ENCODE measurements around the gene DUSP28. TPM values are rescaled to one million over a fixed set of nuclear protein-coding genes. Genes with fewer than 3 reads are reported as not detected.

Gene DUSP28
- total RNA-seq, 1 donor from 2014 or later = 8.9 TPM

DNA sequence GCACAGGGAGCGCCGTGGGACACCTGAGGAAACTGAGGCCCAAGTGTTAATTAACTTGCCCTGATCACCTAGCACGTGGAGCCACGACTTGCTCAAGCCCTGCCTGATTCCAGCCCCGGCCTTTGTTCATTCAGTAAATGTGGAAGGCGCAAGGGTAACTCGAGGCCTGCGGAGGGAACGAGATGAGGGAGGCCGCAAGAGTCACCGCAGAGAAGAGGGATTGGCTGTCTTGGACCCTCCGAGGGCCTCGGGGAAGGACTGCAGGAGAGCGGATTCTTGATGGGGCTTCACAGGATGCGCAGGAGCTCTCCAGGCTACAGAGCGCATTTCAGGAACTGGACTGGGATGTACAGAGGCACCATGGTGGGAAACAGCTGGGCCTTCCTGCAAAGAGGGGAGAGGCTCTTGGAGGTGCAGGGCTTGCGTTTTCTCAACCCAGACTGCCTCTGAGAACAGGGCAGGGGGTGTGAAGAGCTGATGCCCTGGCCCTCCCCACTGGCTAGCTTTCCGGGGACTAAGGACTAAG lies 1.9 kb upstream of the DUSP28 start:
- TF ChIP-seq, protein P1, sequence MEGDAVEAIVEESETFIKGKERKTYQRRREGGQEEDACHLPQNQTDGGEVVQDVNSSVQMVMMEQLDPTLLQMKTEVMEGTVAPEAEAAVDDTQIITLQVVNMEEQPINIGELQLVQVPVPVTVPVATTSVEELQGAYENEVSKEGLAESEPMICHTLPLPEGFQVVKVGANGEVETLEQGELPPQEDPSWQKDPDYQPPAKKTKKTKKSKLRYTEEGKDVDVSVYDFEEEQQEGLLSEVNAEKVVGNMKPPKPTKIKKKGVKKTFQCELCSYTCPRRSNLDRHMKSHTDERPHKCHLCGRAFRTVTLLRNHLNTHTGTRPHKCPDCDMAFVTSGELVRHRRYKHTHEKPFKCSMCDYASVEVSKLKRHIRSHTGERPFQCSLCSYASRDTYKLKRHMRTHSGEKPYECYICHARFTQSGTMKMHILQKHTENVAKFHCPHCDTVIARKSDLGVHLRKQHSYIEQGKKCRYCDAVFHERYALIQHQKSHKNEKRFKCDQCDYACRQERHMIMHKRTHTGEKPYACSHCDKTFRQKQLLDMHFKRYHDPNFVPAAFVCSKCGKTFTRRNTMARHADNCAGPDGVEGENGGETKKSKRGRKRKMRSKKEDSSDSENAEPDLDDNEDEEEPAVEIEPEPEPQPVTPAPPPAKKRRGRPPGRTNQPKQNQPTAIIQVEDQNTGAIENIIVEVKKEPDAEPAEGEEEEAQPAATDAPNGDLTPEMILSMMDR (IDR thresholded peaks at IDR 0.05) = no peak
- H3K4me1 Mint-ChIP-seq = peaks cover 30% of the 10 kb centered on the region

DNA sequence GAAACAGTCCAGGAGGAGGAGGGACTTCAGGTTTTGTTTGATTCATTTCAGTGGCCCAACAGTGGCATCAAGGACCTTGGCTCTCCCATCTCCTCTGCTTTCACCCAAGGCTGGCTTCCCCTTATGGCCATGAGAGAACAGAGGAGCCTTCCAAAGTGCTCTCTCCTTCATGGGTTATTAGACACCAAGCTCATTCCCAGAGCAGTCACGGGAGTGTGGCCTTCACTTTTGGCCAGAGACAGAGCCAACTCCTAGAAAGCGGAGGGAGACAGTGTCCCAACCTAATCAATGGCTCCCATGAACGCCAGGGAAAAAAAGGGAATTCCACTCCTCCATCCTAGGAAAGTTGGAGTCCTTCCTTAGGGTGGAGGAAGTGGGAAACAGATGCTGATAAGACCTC lies 871 bp upstream of the DUSP28 start:
- peaks cover 11% of the 10 kb centered on the region for H3K79me2 ChIP-seq (ENCODE audit: low read depth)
- no peak overlapping the region for H3K4me3 ChIP-seq
- no peak for TF ChIP-seq EZH2 (IDR thresholded peaks at IDR 0.05)
- no peak for TF ChIP-seq EZH2phosphoT487 (IDR thresholded peaks at IDR 0.05)
- TF ChIP-seq, protein P1 (IDR thresholded peaks at IDR 0.05) = no peak
- H3K9me3 ChIP-seq (ENCODE audit: low read depth) = no peaks in the 10 kb centered on the region
- H2AFZ ChIP-seq (replicated peaks) = no peak overlapping the region
- H3K27me3 Mint-ChIP-seq (ENCODE audit: insufficient read depth, low read depth) = no peaks in the 10 kb centered on the region
- DNase-seq (ENCODE audit: low spot score) = no peak
- no peak overlapping the region for H3K4me2 ChIP-seq
- H4K20me1 ChIP-seq (ENCODE audit: low read depth) = peaks cover 30% of the 10 kb centered on the region
- H3K9me3 Mint-ChIP-seq = no peaks in the 10 kb centered on the region
- peaks cover 34% of the 10 kb centered on the region for H3K27me3 ChIP-seq
- H3K9ac ChIP-seq = no peak overlapping the region
- H3K4me3 Mint-ChIP-seq = peak overlapping the region; percentile 86
- peaks cover 2% of the 10 kb centered on the region for H3K36me3 Mint-ChIP-seq
- peaks cover 3% of the 10 kb centered on the region for H3K4me1 ChIP-seq
- H3K27ac ChIP-seq = no peak overlapping the region
- H3K27ac Mint-ChIP-seq = no peak overlapping the region
- peaks cover 20% of the 10 kb centered on the region for H3F3A ChIP-seq (ENCODE audit: low read depth)
- peaks cover 30% of the 10 kb centered on the region for H3K4me1 Mint-ChIP-seq
- H3K36me3 ChIP-seq = no peaks in the 10 kb centered on the region

More for the DNA sequence above, 1.9 kb upstream of the DUSP28 start:
- Histone ChIP-seq H3F3A (ENCODE audit: low read depth) (peaks cover 20% of the 10 kb centered on the region), H3K79me2 (ENCODE audit: low read depth) (peaks cover 11% of the 10 kb centered on the region), H3K27me3 (peaks cover 34% of the 10 kb centered on the region), H3K9ac (no peak overlapping the region), H3K9me3 (ENCODE audit: low read depth) (no peaks in the 10 kb centered on the region), H4K20me1 (ENCODE audit: low read depth) (peaks cover 30% of the 10 kb centered on the region), H2AFZ (replicated peaks) (no peak overlapping the region), H3K4me1 (peaks cover 3% of the 10 kb centered on the region), H3K27ac (no peak overlapping the region), H3K36me3 (no peaks in the 10 kb centered on the region), H3K4me2 (peak overlapping the region; percentile 90), H3K4me3 (peak overlapping the region; percentile 47)
- Mint-ChIP-seq H3K9me3 (no peaks in the 10 kb centered on the region), H3K27ac (no peak overlapping the region), H3K36me3 (peaks cover 2% of the 10 kb centered on the region), H3K4me3 (peak overlapping the region; percentile 71), H3K27me3 (ENCODE audit: insufficient read depth, low read depth) (no peaks in the 10 kb centered on the region)
- peak; percentile 39 for DNase-seq (ENCODE audit: low spot score)

DNA sequence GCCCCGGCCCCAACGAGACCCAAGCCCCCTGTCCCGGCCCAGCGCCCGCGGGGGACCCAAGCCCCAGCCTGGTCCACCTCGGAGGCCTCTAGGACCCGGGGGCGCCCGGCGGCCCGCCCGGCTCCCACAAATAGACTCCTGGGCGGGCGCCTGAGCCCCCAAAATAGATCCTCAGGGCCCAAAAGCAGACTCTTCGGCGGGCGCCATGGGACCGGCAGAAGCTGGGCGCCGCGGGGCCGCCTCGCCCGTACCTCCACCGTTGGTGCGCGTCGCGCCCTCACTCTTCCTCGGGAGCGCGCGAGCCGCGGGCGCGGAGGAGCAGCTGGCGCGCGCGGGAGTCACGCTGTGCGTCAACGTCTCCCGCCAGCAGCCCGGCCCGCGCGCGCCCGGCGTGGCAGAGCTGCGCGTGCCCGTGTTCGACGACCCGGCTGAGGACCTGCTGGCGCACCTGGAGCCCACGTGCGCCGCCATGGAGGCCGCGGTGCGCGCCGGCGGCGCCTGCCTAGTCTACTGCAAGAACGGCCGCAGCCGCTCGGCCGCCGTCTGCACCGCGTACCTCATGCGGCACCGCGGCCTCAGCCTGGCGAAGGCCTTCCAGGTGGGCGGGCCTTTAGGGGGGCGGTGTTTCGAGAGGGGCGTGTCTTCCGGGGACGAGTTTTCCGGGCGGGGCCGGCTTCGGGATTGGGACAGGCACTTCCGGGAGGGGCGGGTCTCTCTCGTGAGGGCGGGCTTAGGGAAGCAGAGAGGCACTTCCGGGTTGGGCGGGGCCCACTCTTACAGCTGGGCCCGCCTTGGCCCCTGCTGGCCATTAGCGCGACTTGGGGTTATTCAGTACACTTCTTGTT lies 545 bp downstream of the DUSP28 start:
- Mint-ChIP-seq H3K4me1 (peaks cover 33% of the 10 kb centered on the region), H3K36me3 (no peaks in the 10 kb centered on the region), H3K4me3 (peak overlapping the region; percentile 90), H3K27me3 (ENCODE audit: insufficient read depth, low read depth) (peaks cover 4% of the 10 kb centered on the region), H3K9me3 (no peaks in the 10 kb centered on the region), H3K27ac (peak overlapping the region; percentile 48)
- H3F3A ChIP-seq (ENCODE audit: low read depth) = peaks cover 20% of the 10 kb centered on the region
- H3K36me3 ChIP-seq = no peaks in the 10 kb centered on the region
- peak overlapping the region; percentile 70 for H2AFZ ChIP-seq (replicated peaks)
- H4K20me1 ChIP-seq (ENCODE audit: low read depth) = peaks cover 30% of the 10 kb centered on the region
- H3K79me2 ChIP-seq (ENCODE audit: low read depth) = peaks cover 11% of the 10 kb centered on the region
- H3K27me3 ChIP-seq = peaks cover 34% of the 10 kb centered on the region
- H3K4me2 ChIP-seq = peak overlapping the region; percentile 87
- no peak overlapping the region for H3K27ac ChIP-seq
- no peaks in the 10 kb centered on the region for H3K9me3 ChIP-seq (ENCODE audit: low read depth)
- TF ChIP-seq EZH2phosphoT487 (IDR thresholded peaks at IDR 0.05) = no peak
- no peak for TF ChIP-seq EZH2 (IDR thresholded peaks at IDR 0.05)
- TF ChIP-seq, protein P1 (IDR thresholded peaks at IDR 0.05) = peak; percentile 37
- peak; percentile 100 for DNase-seq (ENCODE audit: low spot score)
- peaks cover 3% of the 10 kb centered on the region for H3K4me1 ChIP-seq
- H3K4me3 ChIP-seq = peak overlapping the region; percentile 71
- H3K9ac ChIP-seq = peak overlapping the region; percentile 57
